Posterior vena cava (tissue), 2 donors: ENCODE results near the gene AGXT. TPM values are rescaled to one million over a fixed set of nuclear protein-coding genes. Genes with fewer than 3 reads are reported as not detected.

Source experiments
- total RNA-seq, 2 donors: library from RNA; stranded (reverse); fragmentation: NEBNext Ultra II Directional; extraction: Animal tissue kit (Norgen Biotek cat#: 25700); gene quantifications; one replicate each; pipeline ENCODE4 v1.2.1, GENCODE V29; 2021
- donor health status: DM: yes; HTN: yes; CAD: no.
- donor health status: DM: yes; HTN: yes; CAD: no.

Gene AGXT
- total RNA-seq, 2 donors from 2014 or later = not detected

Other genes starting within 250 kb of the AGXT start
- 1 to 10 TPM; 1.2 to 1.8 TPM for gene GPR35, start 243.3 kb upstream of the AGXT start, total RNA-seq
- under 1 TPM in 1 of 2 donors, not detected in 1; 0.19 TPM for gene AQP12B, start 185.9 kb upstream of the AGXT start, total RNA-seq
- not detected for gene AQP12A, start 177.0 kb upstream of the AGXT start, total RNA-seq
- under 1 TPM; 0.37 to 0.57 TPM for gene KIF1A, start 48.6 kb upstream of the AGXT start, total RNA-seq
- not detected for gene MAB21L4, start 27.3 kb downstream of the AGXT start, total RNA-seq
- under 1 TPM in 1 of 2 donors, not detected in 1; 0.09 TPM for gene CROCC2, start 37.5 kb downstream of the AGXT start, total RNA-seq
- gene SNED1, start 129.8 kb downstream of the AGXT start, total RNA-seq = 10 to 100 TPM; 39.7 to 62.7 TPM
- gene MTERF4, start 233.5 kb downstream of the AGXT start, total RNA-seq = 10 to 100 TPM; 17.1 to 17.8 TPM